PC-3 (cell line): ENCODE results near the gene STK25. TPM values are rescaled to one million over a fixed set of nuclear protein-coding genes. Genes with fewer than 3 reads are reported as not detected.

Experiments used
- ATAC-seq: fragments of 200-7000 bp; cut with Tn5 transposase; 2 replicates; pipeline ENCODE4 v1.9.1; 2020; ENCODE audit warnings: mild to moderate bottlenecking, moderate library complexity
- BruUV-seq: library from RNA; stranded (reverse); fragments of 400-500 nt; replicated peaks from 2 replicates; lab custom pipeline; 2021; lab: Mats Ljungman, UMichigan
- CTCF ChIA-PET: fragments of 300-600 bp; sonication (Branson Sonifier 250); formaldehyde crosslinking; loops from one replicate; lab custom pipeline; 2022; ENCODE audit warnings: antibody characterized with exemption; lab: Charles Lee
- POLR2A ChIA-PET: fragments of 300-600 bp; sonication (Branson Sonifier 250); formaldehyde crosslinking; loops from one replicate; lab custom pipeline; 2022; ENCODE audit warnings: antibody characterized with exemption; ENCODE audit not compliant: unreplicated experiment; lab: Charles Lee
- DNase-seq: peaks from one replicate; pipeline ENCODE4 v3.0.0-alpha.2; 2015
- H2AFZ ChIP-seq: fragments of 300-600 bp; sonication (generic); 2 replicates; pipeline ENCODE4 v1.6.0; 2016; ENCODE audit warnings: antibody characterized with exemption, low read length
- H3F3A ChIP-seq: fragments of 300-600 bp; sonication (generic); one replicate; pipeline ENCODE4 v1.6.0; 2017; ENCODE audit warnings: antibody characterized with exemption, low read length, control low read depth, mild to moderate bottlenecking; ENCODE audit not compliant: unreplicated experiment
- H3K27ac ChIP-seq: fragments of 300-600 bp; sonication (generic); 2 replicates; pipeline ENCODE4 v1.5.1; 2016; ENCODE audit warnings: mild to moderate bottlenecking, low read length
- H3K27me3 ChIP-seq: fragments of 300-600 bp; sonication (generic); 2 replicates; pipeline ENCODE4 v1.6.1; 2016; ENCODE audit warnings: low read length, mixed read lengths
- H3K36me3 ChIP-seq: fragments of 300-600 bp; sonication (generic); 2 replicates; pipeline ENCODE4 v1.6.1; 2016; ENCODE audit warnings: low read depth, mixed run types, low read length, mixed read lengths
- H3K4me1 ChIP-seq: fragments of 300-600 bp; sonication (generic); 2 replicates; pipeline ENCODE4 v1.5.1; 2016; ENCODE audit warnings: low read length; ENCODE audit not compliant: insufficient read depth
- H3K4me2 ChIP-seq: fragments of 300-600 bp; sonication (generic); 2 replicates; pipeline ENCODE4 v1.6.0; 2016; ENCODE audit warnings: low read length
- H3K4me3 ChIP-seq: fragments of 300-600 bp; sonication (generic); 2 replicates; pipeline ENCODE4 v1.5.1; 2016; ENCODE audit warnings: mild to moderate bottlenecking, low read length, mixed read lengths
- H3K79me2 ChIP-seq: fragments of 300-600 bp; sonication (generic); 2 replicates; pipeline ENCODE4 v1.6.1; 2017; ENCODE audit warnings: low read length, mixed read lengths
- H3K9ac ChIP-seq: fragments of 300-600 bp; sonication (generic); 2 replicates; pipeline ENCODE4 v1.6.0; 2016; ENCODE audit warnings: mild to moderate bottlenecking, low read length
- H3K9me2 ChIP-seq: fragments of 300-600 bp; sonication (generic); replicated peaks from 2 replicates; pipeline ENCODE4 v1.6.1; 2016; ENCODE audit warnings: mixed run types, low read length, mixed read lengths
- H3K9me3 ChIP-seq: fragments of 300-600 bp; sonication (generic); 2 replicates; pipeline ENCODE4 v1.6.1; 2016; ENCODE audit warnings: low read length, mixed read lengths
- H4K20me1 ChIP-seq: fragments of 300-600 bp; sonication (generic); 2 replicates; pipeline ENCODE4 v1.6.1; 2016; ENCODE audit warnings: low read length, mixed read lengths
- CTCF ChIP-seq: fragments of 300-600 bp; sonication (generic); conservative IDR thresholded peaks from 2 replicates; pipeline ENCODE4 v1.5.1; 2017; ENCODE audit warnings: antibody characterized with exemption, low read depth, mild to moderate bottlenecking, low read length
- EZH2 ChIP-seq: fragments of 300-600 bp; sonication (generic); IDR thresholded peaks from one replicate; pipeline ENCODE4 v1.6.1; 2017; ENCODE audit warnings: antibody characterized with exemption, mild to moderate bottlenecking, low read length; ENCODE audit not compliant: unreplicated experiment
- EZH2phosphoT487 ChIP-seq: fragments of 300-600 bp; sonication (generic); IDR thresholded peaks from 2 replicates; pipeline ENCODE4 v1.6.1; 2018; ENCODE audit warnings: mild to moderate bottlenecking, antibody characterized with exemption, low read length, borderline replicate concordance
- intact Hi-C: fragments of 100-400 bp; cut with micrococcal nuclease; formaldehyde crosslinking; loops from 2 replicates; pipeline ENCODE4 v1.9.0; 2023
- total RNA-seq: library from RNA; depleted of rRNA; stranded (reverse); fragments of >200 nt; gene quantifications from 2 replicates; pipeline ENCODE4 v1.2.3, GENCODE V29; 2014

STK25 gene
- total RNA-seq, 1 experiment from 2014 or later = 198 TPM

- Histone ChIP-seq H3K36me3 (0 out of 2 replicates have a peak, but pooled peaks cover 10% of the 10 kb centered on the region), H3K79me2 (no peaks in the 10 kb centered on the region), H3K4me2 (no peak overlapping the region), H4K20me1 (no peaks in the 10 kb centered on the region), H3K27me3 (no peaks in the 10 kb centered on the region), H3F3A (no peaks in the 10 kb centered on the region), H3K4me3 (no peak overlapping the region), H2AFZ (no peak overlapping the region), H3K9me3 (no peaks in the 10 kb centered on the region), H3K27ac (no peak overlapping the region), H3K9ac (no peak overlapping the region), H3K4me1 (no peaks in the 10 kb centered on the region), H3K9me2 (no peaks in the 10 kb centered on the region)
- TF ChIP-seq EZH2phosphoT487 (no peak), EZH2 (no peak), CTCF (no peak)
- POLR2A ChIA-PET = no interaction called here
- DNase-seq = no peak
- intact Hi-C loops = no loop called here
- no peak for ATAC-seq
- BruUV-seq = no TSS peak
- CTCF ChIA-PET = no interaction called here
These were observed 14.0 kb downstream of the STK25 start for GRCh38 chr2:241494311-241494908.

- H3F3A ChIP-seq = no peaks in the 10 kb centered on the region
- TF ChIP-seq EZH2phosphoT487 (no peak), EZH2 (no peak), CTCF (no peak)
- ChIA-PET POLR2A (no interaction called here), CTCF (no interaction called here)
- H3K9me3 ChIP-seq = no peaks in the 10 kb centered on the region
- no peaks in the 10 kb centered on the region for H4K20me1 ChIP-seq
- H3K36me3 ChIP-seq = 0 out of 2 replicates have a peak, but pooled peaks cover 10% of the 10 kb centered on the region
- no peak for DNase-seq
- BruUV-seq = no TSS peak
- no peak overlapping the region for H3K4me3 ChIP-seq
- H3K27ac ChIP-seq = no peak overlapping the region
- no peak for ATAC-seq
- no peaks in the 10 kb centered on the region for H3K4me1 ChIP-seq
- H3K79me2 ChIP-seq = no peaks in the 10 kb centered on the region
- H3K9me2 ChIP-seq = no peaks in the 10 kb centered on the region
- no peak overlapping the region for H2AFZ ChIP-seq
- no peaks in the 10 kb centered on the region for H3K27me3 ChIP-seq
- no peak overlapping the region for H3K9ac ChIP-seq
- H3K4me2 ChIP-seq = no peak overlapping the region
- intact Hi-C loops = no loop called here
These were observed 15.3 kb downstream of the STK25 start for GRCh38 chr2:241493092-241493491.

GRCh38 chr2:241492174-241492565 is 16.2 kb downstream of the STK25 start:
- DNase-seq (no peak), ATAC-seq (no peak)
- intact Hi-C loops = no loop called here
- CTCF ChIA-PET = no interaction called here
- no peaks in the 10 kb centered on the region for H3F3A ChIP-seq
- no peak overlapping the region for H3K4me3 ChIP-seq
- H3K36me3 ChIP-seq = 0 out of 2 replicates have a peak, but pooled peaks cover 10% of the 10 kb centered on the region
- H3K9ac ChIP-seq = no peak overlapping the region
- no peak overlapping the region for H3K4me2 ChIP-seq
- no peaks in the 10 kb centered on the region for H3K9me3 ChIP-seq
- no peak overlapping the region for H2AFZ ChIP-seq
- no peaks in the 10 kb centered on the region for H3K4me1 ChIP-seq
- no peaks in the 10 kb centered on the region for H3K79me2 ChIP-seq
- no TSS peak for BruUV-seq
- TF ChIP-seq CTCF (no peak), EZH2 (no peak), EZH2phosphoT487 (no peak)
- no peaks in the 10 kb centered on the region for H3K9me2 ChIP-seq
- POLR2A ChIA-PET = no interaction called here
- H3K27ac ChIP-seq = no peak overlapping the region
- H4K20me1 ChIP-seq = no peaks in the 10 kb centered on the region
- H3K27me3 ChIP-seq = no peaks in the 10 kb centered on the region
